Fibroblast of lung (primary cell): ENCODE measurements around the gene CAMSAP3. TPM values are rescaled to one million over a fixed set of nuclear protein-coding genes. Genes with fewer than 3 reads are reported as not detected.
"Not testable (repeated sequence)": the region's sequence is repeated elsewhere in the genome, so short reads cannot be mapped to it uniquely, and the experiment has no call there.

Experiments used
- DNase-seq, 2 donors: peaks; one replicate each; pipeline versions ENCODE4 v3.0.0 to v3.0.0-alpha.2; 2010; ENCODE audit warnings: low read depth in 2 of 2
- H2AFZ ChIP-seq: 2 replicates; pipeline ENCODE4 v1.5.1; 2012; ENCODE audit warnings: low read length, control low read depth, inconsistent platforms
- H3K27ac ChIP-seq: 2 replicates; pipeline ENCODE4 v1.5.1; 2011; ENCODE audit warnings: low read length, control low read depth; ENCODE audit not compliant: insufficient read depth
- H3K27me3 ChIP-seq: 2 replicates; pipeline ENCODE4 v1.5.1; 2011; ENCODE audit warnings: mild to moderate bottlenecking, low read length; ENCODE audit not compliant: control insufficient read depth, insufficient read depth
- H3K36me3 ChIP-seq: 2 replicates; pipeline ENCODE4 v1.5.1; 2011; ENCODE audit warnings: low read length; ENCODE audit not compliant: control insufficient read depth, insufficient read depth
- H3K4me1 ChIP-seq: 2 replicates; pipeline ENCODE4 v1.5.1; 2011; ENCODE audit warnings: low read length; ENCODE audit not compliant: control insufficient read depth, insufficient read depth; ENCODE audit errors: extremely low read depth
- H3K4me2 ChIP-seq: 2 replicates; pipeline ENCODE4 v1.5.1; 2011; ENCODE audit warnings: low read length, control low read depth; ENCODE audit not compliant: insufficient read depth; ENCODE audit errors: extremely low read depth
- H3K4me3 ChIP-seq, 4 experiments: fragments of 200-600 bp in 1 of 4; sonication (generic) in 1 of 4; replicated peaks in 1 of 4; 2 replicates each; pipeline ENCODE4 v1.5.1; 2011 to 2016; ENCODE audit warnings: low read length in 4 of 4, low read depth in 3 of 4, mild to moderate bottlenecking in 3 of 4, control low read depth in 2 of 4, inconsistent platforms in 1 of 4, mixed read lengths in 1 of 4; ENCODE audit not compliant: insufficient read depth in 1 of 4; ENCODE audit errors: control extremely low read depth in 1 of 4
- H3K79me2 ChIP-seq: 2 replicates; pipeline ENCODE4 v1.5.1; 2012; ENCODE audit warnings: mild to moderate bottlenecking, low read length, inconsistent platforms; ENCODE audit not compliant: control insufficient read depth, insufficient read depth
- H3K9ac ChIP-seq: 2 replicates; pipeline ENCODE4 v1.5.1; 2011; ENCODE audit warnings: mild to moderate bottlenecking, low read length, control low read depth; ENCODE audit not compliant: insufficient read depth
- H3K9me3 ChIP-seq: 2 replicates; pipeline ENCODE4 v1.5.1; 2012; ENCODE audit warnings: low read depth, low read length; ENCODE audit not compliant: control insufficient read depth, insufficient read depth
- H4K20me1 ChIP-seq: 2 replicates; pipeline ENCODE4 v1.5.1; 2011; ENCODE audit warnings: low read length; ENCODE audit not compliant: control insufficient read depth, insufficient read depth; ENCODE audit errors: extremely low read depth
- EZH2 ChIP-seq: IDR thresholded peaks from 2 replicates; pipeline ENCODE4 v1.5.1; 2012; ENCODE audit warnings: low read length, control low read depth, mild to moderate bottlenecking; ENCODE audit errors: missing control alignments
- polyA plus RNA-seq, 2 donors: library from polyadenylated mRNA; depleted of rRNA in 1 of 2; stranded (reverse) in 1 of 2; unstranded in 1 of 2; fragments of >200 nt; gene quantifications; 2 replicates each; pipeline ENCODE4 v1.2.1, GENCODE V29; 2011 to 2012; ENCODE audit warnings: missing spikeins in 1 of 2
- total RNA-seq: library from RNA; depleted of rRNA; stranded (reverse); fragments of >200 nt; gene quantifications from 2 replicates; pipeline ENCODE4 v1.2.1, GENCODE V29; 2014
- TF ChIP-seq, protein P1 (sequence below), 2 donors: IDR thresholded peaks in 1 of 2; conservative IDR thresholded peaks in 1 of 2; 1 replicate in 1 of 2; 2 replicates in 1 of 2; pipeline ENCODE4 v1.5.1; 2011 to 2012; ENCODE audit warnings: low read length in 2 of 2, control low read depth in 1 of 2, inconsistent platforms in 1 of 2, low read depth in 1 of 2, mild to moderate bottlenecking in 1 of 2

CAMSAP3 gene
- total and polyA plus RNA-seq, 2 donors (not counting 1 experiment from before 2014, with no cell fraction given): not detected

DNA sequence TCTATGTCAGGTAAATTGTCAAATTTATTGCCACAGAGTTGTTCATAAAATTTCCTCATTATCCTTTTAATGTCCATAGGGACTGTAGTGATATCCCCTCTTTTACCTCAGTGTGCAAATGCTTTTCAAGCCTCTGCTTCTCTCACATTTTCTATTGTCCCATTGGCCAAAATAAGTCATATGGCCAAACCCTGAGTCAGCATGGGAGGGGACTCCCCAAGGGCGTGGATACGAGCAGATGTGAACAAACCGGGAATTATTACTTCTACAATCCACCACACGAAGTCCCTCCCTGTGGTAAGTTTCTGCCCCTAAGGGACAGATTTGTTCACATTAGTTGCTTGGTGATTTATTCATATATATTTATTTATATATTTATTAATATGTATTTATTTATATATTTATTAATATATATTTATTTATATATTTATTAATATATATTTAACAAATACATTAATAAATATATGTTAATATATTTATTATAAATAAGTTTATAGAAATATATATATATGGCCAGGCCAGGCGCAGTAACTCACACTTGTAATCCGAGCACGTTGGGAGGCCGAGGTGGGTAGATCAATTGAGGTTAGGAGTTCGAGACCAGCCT is 20.1 kb upstream of the CAMSAP3 start:
- DNase-seq: no peak
- H3K4me3 ChIP-seq: no peak overlapping the region
- no peaks in the 10 kb centered on the region for H3K4me1 ChIP-seq
- H3K9ac ChIP-seq: no peak overlapping the region
- no peak for TF ChIP-seq EZH2
- TF ChIP-seq, protein P1, sequence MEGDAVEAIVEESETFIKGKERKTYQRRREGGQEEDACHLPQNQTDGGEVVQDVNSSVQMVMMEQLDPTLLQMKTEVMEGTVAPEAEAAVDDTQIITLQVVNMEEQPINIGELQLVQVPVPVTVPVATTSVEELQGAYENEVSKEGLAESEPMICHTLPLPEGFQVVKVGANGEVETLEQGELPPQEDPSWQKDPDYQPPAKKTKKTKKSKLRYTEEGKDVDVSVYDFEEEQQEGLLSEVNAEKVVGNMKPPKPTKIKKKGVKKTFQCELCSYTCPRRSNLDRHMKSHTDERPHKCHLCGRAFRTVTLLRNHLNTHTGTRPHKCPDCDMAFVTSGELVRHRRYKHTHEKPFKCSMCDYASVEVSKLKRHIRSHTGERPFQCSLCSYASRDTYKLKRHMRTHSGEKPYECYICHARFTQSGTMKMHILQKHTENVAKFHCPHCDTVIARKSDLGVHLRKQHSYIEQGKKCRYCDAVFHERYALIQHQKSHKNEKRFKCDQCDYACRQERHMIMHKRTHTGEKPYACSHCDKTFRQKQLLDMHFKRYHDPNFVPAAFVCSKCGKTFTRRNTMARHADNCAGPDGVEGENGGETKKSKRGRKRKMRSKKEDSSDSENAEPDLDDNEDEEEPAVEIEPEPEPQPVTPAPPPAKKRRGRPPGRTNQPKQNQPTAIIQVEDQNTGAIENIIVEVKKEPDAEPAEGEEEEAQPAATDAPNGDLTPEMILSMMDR (conservative IDR thresholded peaks at IDR 0.05 in 1 of 2, IDR thresholded peaks at IDR 0.05 in 1 of 2; ENCODE audit: low read depth in 1 of 2, low read length in 2 of 2): no peak
- H3K4me2 ChIP-seq: no peak overlapping the region
- H3K27me3 ChIP-seq: no peaks in the 10 kb centered on the region
- no peak overlapping the region for H3K27ac ChIP-seq
- no peak overlapping the region for H2AFZ ChIP-seq
- no peaks in the 10 kb centered on the region for H3K9me3 ChIP-seq
- no peaks in the 10 kb centered on the region for H3K79me2 ChIP-seq
- H4K20me1 ChIP-seq: no peaks in the 10 kb centered on the region
- no peaks in the 10 kb centered on the region for H3K36me3 ChIP-seq

DNA sequence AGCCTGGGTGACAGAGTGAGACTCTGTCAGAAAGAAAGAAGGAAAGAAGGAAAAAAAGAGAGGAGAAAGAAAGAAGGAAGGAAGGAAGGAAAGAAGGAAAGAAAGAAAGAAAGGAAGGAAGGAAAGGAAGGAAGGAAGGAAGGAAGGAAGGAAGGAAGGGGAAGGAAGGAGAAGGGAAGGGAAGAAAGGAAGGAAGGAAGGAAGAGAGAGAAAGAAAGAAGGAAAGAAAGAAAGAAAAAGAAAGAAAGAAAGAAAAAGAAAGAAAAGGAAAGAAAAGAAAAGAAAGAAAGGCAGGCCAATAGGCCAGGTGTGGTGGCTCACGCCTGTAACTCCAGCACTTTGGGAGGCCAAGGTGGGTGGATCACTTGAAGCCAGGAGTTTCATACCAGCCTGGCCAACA is 18.2 kb upstream of the CAMSAP3 start:
- not testable (repeated sequence) for H3K36me3 ChIP-seq, H3K4me3 ChIP-seq, H2AFZ ChIP-seq, DNase-seq, H3K27me3 ChIP-seq, H3K4me1 ChIP-seq, H4K20me1 ChIP-seq, H3K9me3 ChIP-seq, H3K27ac ChIP-seq, H3K79me2 ChIP-seq, H3K4me2 ChIP-seq, H3K9ac ChIP-seq

DNA sequence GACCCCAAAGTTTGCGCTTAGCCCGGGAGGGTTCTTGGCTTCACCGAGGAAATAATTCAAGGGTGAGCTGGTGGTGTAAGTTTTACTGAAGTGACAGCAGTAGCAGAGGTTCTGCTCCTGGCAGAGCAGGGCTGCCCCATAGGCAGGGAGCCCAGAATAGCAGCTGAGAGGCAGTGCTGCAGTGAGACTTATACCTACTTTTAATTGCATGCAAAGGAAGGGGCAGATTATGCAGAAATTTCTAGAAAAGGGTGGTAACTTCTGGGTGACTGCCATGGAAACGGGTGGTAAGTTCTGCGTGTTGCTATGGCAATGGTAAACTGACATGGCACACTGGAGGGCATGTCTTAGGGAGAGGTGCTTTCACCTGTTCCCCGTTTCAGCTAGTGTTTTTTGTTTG is 17.5 kb upstream of the CAMSAP3 start:
- H4K20me1 ChIP-seq: no peaks in the 10 kb centered on the region
- no peak for DNase-seq
- no peaks in the 10 kb centered on the region for H3K36me3 ChIP-seq
- H3K9me3 ChIP-seq: no peaks in the 10 kb centered on the region
- H3K79me2 ChIP-seq: no peaks in the 10 kb centered on the region
- H3K9ac ChIP-seq: no peak overlapping the region
- no peak overlapping the region for H3K27ac ChIP-seq
- H3K4me1 ChIP-seq: no peaks in the 10 kb centered on the region
- TF ChIP-seq, protein P1 (conservative IDR thresholded peaks at IDR 0.05 in 1 of 2, IDR thresholded peaks at IDR 0.05 in 1 of 2; ENCODE audit: low read depth in 1 of 2, low read length in 2 of 2): no peak
- no peak for TF ChIP-seq EZH2
- H2AFZ ChIP-seq: no peak overlapping the region
- H3K4me3 ChIP-seq: no peak overlapping the region
- no peaks in the 10 kb centered on the region for H3K27me3 ChIP-seq
- H3K4me2 ChIP-seq: no peak overlapping the region
